Hepatocyte (in vitro differentiated cells): ENCODE measurements around the gene LIPC. TPM values are rescaled to one million over a fixed set of nuclear protein-coding genes. Genes with fewer than 3 reads are reported as not detected.

ENCODE experiments used
- DNase-seq: peaks from one replicate; pipeline ENCODE4 v3.0.0-alpha.2; 2016; ENCODE audit warnings: low spot score
- H2AFZ ChIP-seq: fragments of 200-600 bp; sonication (generic); 2 replicates; pipeline ENCODE4 v1.6.0; 2016; ENCODE audit warnings: antibody characterized with exemption, mild to moderate bottlenecking
- H3K27ac ChIP-seq: fragments of 200-600 bp; sonication (generic); 2 replicates; pipeline ENCODE4 v1.5.1; 2016; ENCODE audit warnings: mild to moderate bottlenecking
- H3K27me3 ChIP-seq: fragments of 200-600 bp; sonication (generic); 2 replicates; pipeline ENCODE4 v1.6.1; 2016
- H3K36me3 ChIP-seq: fragments of 200-600 bp; sonication (generic); replicated peaks from 2 replicates; pipeline ENCODE4 v1.5.1; 2016; ENCODE audit warnings: low read depth; ENCODE audit not compliant: insufficient read depth
- H3K4me1 ChIP-seq: fragments of 200-600 bp; sonication (generic); 2 replicates; pipeline ENCODE4 v1.5.1; 2016; ENCODE audit warnings: mild to moderate bottlenecking, moderate library complexity; ENCODE audit not compliant: insufficient read depth
- H3K4me2 ChIP-seq: fragments of 200-600 bp; sonication (generic); 2 replicates; pipeline ENCODE4 v1.6.0; 2016
- H3K4me3 ChIP-seq: fragments of 200-600 bp; sonication (generic); 2 replicates; pipeline ENCODE4 v1.5.1; 2016; ENCODE audit warnings: mild to moderate bottlenecking
- H3K79me2 ChIP-seq: fragments of 200-600 bp; sonication (generic); 2 replicates; pipeline ENCODE4 v1.6.0; 2017; ENCODE audit warnings: mild to moderate bottlenecking
- H3K9me2 ChIP-seq: fragments of 200-600 bp; sonication (generic); replicated peaks from 2 replicates; pipeline ENCODE4 v1.6.0; 2017; ENCODE audit warnings: mild to moderate bottlenecking; ENCODE audit not compliant: insufficient read depth
- H3K9me3 ChIP-seq: fragments of 200-600 bp; sonication (generic); 2 replicates; pipeline ENCODE4 v1.5.1; 2016; ENCODE audit warnings: low read depth, mild to moderate bottlenecking
- H4K20me1 ChIP-seq: fragments of 200-600 bp; sonication (generic); 2 replicates; pipeline ENCODE4 v1.6.0; 2016; ENCODE audit warnings: mild to moderate bottlenecking; ENCODE audit not compliant: insufficient read depth, poor library complexity, severe bottlenecking
- EZH2 ChIP-seq: fragments of 200-600 bp; sonication (generic); IDR thresholded peaks from 2 replicates; pipeline ENCODE4 v1.6.1; 2016; ENCODE audit warnings: antibody characterized with exemption, mild to moderate bottlenecking, borderline replicate concordance
- EZH2phosphoT487 ChIP-seq: fragments of 200-600 bp; sonication (generic); IDR thresholded peaks from one replicate; pipeline ENCODE4 v1.6.1; 2018; ENCODE audit warnings: antibody characterized with exemption, mild to moderate bottlenecking, low read depth, moderate library complexity; ENCODE audit not compliant: unreplicated experiment, severe bottlenecking
- WGBS: methylation state at CpG from one replicate; pipeline ENCODE4 v1.1.6; 2016; ENCODE audit warnings: low lambda C conversion rate; ENCODE audit errors: missing lambda C conversion rate; 5-methylcytosine and 5-hydroxymethylcytosine counted together
- polyA plus RNA-seq: library from polyadenylated mRNA; unstranded; fragments of >200 nt; fragmentation: Nextera tagmentation; extraction: Ambion mirVana; gene quantifications from 2 replicates; pipeline ENCODE4 v1.2.1, GENCODE V29; 2016
- total RNA-seq: library from RNA; depleted of rRNA; stranded (reverse); fragments of >200 nt; gene quantifications from 2 replicates; pipeline ENCODE4 v1.2.3, GENCODE V29; 2014
- TF ChIP-seq, protein P1 (sequence below): fragments of 200-600 bp; sonication (generic); IDR thresholded peaks from 2 replicates; pipeline ENCODE4 v1.5.1; 2016; ENCODE audit warnings: antibody characterized with exemption, mild to moderate bottlenecking; ENCODE audit not compliant: poor library complexity

The LIPC gene
- total and polyA plus RNA-seq, 2 experiments from 2014 or later: 37.0 to 64.8 TPM

DNA sequence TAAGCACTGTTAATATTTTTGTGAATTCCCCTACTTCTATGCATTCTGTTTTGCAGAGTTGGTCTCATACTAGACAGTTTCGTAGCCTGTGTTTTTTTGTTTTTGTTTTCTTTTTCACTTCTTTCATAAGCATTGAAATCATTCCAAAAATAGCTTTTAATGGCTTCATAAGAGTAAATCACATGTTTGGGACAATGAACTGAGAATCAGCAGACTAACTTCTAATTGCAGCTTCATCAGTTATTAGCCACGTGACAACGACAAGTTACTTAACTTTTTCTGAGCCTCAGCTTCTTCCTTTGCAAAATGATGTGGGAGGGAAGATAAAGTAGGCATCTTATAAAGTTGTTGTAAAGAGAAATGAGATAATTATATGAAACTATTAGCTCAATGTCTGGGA, 124.8 kb downstream of the LIPC start:
- WGBS: 87% methylated on average over 3 of the region's 3 CpGs
- TF ChIP-seq, protein P1, sequence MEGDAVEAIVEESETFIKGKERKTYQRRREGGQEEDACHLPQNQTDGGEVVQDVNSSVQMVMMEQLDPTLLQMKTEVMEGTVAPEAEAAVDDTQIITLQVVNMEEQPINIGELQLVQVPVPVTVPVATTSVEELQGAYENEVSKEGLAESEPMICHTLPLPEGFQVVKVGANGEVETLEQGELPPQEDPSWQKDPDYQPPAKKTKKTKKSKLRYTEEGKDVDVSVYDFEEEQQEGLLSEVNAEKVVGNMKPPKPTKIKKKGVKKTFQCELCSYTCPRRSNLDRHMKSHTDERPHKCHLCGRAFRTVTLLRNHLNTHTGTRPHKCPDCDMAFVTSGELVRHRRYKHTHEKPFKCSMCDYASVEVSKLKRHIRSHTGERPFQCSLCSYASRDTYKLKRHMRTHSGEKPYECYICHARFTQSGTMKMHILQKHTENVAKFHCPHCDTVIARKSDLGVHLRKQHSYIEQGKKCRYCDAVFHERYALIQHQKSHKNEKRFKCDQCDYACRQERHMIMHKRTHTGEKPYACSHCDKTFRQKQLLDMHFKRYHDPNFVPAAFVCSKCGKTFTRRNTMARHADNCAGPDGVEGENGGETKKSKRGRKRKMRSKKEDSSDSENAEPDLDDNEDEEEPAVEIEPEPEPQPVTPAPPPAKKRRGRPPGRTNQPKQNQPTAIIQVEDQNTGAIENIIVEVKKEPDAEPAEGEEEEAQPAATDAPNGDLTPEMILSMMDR: no peak
- Histone ChIP-seq H3K4me3 (no peak overlapping the region), H3K4me2 (no peak overlapping the region), H3K9me2 (no peaks in the 10 kb centered on the region), H3K79me2 (no peaks in the 10 kb centered on the region), H4K20me1 (no peaks in the 10 kb centered on the region), H3K4me1 (peaks cover 12% of the 10 kb centered on the region), H3K9me3 (no peaks in the 10 kb centered on the region), H2AFZ (no peak overlapping the region), H3K36me3 (no peaks in the 10 kb centered on the region), H3K27ac (no peak overlapping the region), H3K27me3 (no peaks in the 10 kb centered on the region)
- no peak for DNase-seq

DNA sequence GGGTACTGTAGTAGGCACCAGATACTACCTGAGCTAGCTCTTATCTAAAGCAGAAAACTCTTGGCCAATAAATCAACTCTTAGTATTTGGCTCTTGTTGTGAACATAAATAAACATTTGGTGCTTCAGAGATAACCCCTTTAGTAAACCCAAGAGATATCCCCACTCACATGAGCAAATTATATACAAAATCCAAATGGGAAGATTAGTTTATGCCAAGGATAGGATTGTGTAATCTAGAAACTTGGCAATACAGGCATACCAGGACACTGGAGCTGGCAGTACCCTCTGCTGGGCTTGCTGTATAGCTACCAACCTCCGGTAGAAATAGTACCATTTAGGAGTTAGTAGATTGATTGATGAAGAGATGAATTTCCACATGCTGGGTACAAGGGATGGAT, 127.0 kb downstream of the LIPC start:
- no peaks in the 10 kb centered on the region for H3K9me3 ChIP-seq
- DNase-seq: no peak
- WGBS: 100% methylated on average over 1 of the region's 1 CpG
- no peak overlapping the region for H3K4me3 ChIP-seq
- H3K36me3 ChIP-seq: no peaks in the 10 kb centered on the region
- H3K4me1 ChIP-seq: no peaks in the 10 kb centered on the region
- no peaks in the 10 kb centered on the region for H4K20me1 ChIP-seq
- H3K27ac ChIP-seq: no peak overlapping the region
- no peak overlapping the region for H3K4me2 ChIP-seq
- H3K27me3 ChIP-seq: no peaks in the 10 kb centered on the region
- no peaks in the 10 kb centered on the region for H3K9me2 ChIP-seq
- no peak overlapping the region for H2AFZ ChIP-seq
- no peaks in the 10 kb centered on the region for H3K79me2 ChIP-seq
- TF ChIP-seq, protein P1: no peak
- TF ChIP-seq EZH2 (no peak), EZH2phosphoT487 (no peak)

DNA sequence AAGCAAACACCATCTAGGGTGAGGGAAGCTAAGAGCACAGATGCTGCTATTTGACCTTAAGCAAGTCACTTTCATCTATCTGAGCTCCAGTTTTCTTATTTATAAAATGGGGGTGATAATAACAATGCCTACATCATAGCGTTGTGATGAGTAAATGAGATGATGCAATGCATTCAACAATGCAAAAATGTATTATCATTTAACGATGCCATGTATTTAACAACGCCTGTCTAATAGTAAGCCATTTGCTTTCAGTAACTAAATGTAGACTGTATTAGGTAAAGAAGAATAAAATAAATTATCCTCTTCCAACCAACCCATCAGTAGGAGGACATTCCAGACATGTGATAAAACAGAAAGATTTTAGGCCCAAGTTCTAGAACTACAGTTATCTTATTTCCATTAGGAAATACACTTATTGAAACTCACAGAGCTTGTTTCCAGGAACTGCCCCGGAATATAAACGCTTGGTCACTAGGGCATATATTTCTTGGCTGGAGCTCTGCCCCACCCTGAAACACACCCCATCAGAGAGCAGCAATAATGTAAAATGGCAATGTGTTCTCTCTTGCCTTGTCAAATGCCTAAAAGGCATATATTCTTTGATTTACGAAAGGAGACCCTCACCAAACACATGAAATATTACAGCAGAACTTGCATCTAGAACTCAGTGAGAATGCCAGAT, 128.3 kb downstream of the LIPC start:
- Histone ChIP-seq H3K27me3 (no peaks in the 10 kb centered on the region), H3K9me2 (no peaks in the 10 kb centered on the region), H3K36me3 (no peaks in the 10 kb centered on the region), H4K20me1 (no peaks in the 10 kb centered on the region), H3K4me3 (no peak overlapping the region), H2AFZ (no peak overlapping the region), H3K9me3 (no peaks in the 10 kb centered on the region), H3K4me1 (no peaks in the 10 kb centered on the region), H3K79me2 (no peaks in the 10 kb centered on the region), H3K4me2 (no peak overlapping the region), H3K27ac (no peak overlapping the region)
- no peak for DNase-seq
- TF ChIP-seq EZH2 (no peak), EZH2phosphoT487 (no peak)
- TF ChIP-seq, protein P1: no peak
- 82% methylated on average over 6 of the region's 6 CpGs for WGBS

DNA sequence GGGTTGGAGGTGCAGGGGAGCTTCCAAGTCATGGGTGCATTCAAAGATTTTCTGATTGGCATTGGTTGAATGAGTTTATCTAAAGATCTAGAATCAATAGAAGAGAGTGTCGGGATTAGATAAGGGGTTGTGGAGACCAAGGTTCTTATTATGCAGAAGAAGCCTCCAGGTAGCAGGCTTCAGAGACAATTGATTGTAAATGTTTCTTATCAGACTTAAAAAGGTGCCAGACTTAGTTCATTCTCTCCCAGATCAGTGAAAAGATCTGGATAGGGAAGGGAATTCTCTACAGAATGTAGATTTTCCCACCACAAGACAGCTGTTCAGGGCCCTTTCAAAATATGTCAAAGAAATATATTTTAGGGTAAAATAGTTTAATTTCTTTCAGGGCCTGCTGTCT, 129.5 kb downstream of the LIPC start:
- no peaks in the 10 kb centered on the region for H3K4me1 ChIP-seq
- WGBS: 0% methylated on average over 1 of the region's 1 CpG

More for the DNA sequence above, 129.5 kb downstream of the LIPC start:
- Histone ChIP-seq H3K79me2 (no peaks in the 10 kb centered on the region), H3K4me3 (no peak overlapping the region), H3K36me3 (no peaks in the 10 kb centered on the region), H3K27ac (no peak overlapping the region), H3K4me2 (no peak overlapping the region), H2AFZ (no peak overlapping the region), H4K20me1 (no peaks in the 10 kb centered on the region), H3K27me3 (no peaks in the 10 kb centered on the region), H3K9me3 (no peaks in the 10 kb centered on the region), H3K9me2 (no peaks in the 10 kb centered on the region)
- DNase-seq: no peak
- TF ChIP-seq EZH2phosphoT487 (no peak), EZH2 (no peak)
- TF ChIP-seq, protein P1: no peak
